AG04449 (cell line): ENCODE data around the gene OSGIN1.
"Not testable (repeated sequence)": the region's sequence is repeated elsewhere in the genome, so short reads cannot be mapped to it uniquely, and the experiment has no call there.

Experiments used
- CTCF ChIA-PET: fragments of 350-600 bp; formaldehyde crosslinking; extraction: SDS; loops from one replicate; lab custom pipeline; 2021; ENCODE audit warnings: antibody characterized with exemption; lab: Yijun Ruan, JAX
- POLR2A ChIA-PET: fragments of 400-600, 350-600 bp; formaldehyde crosslinking; extraction: SDS; loops from one replicate; lab custom pipeline; 2020; ENCODE audit warnings: antibody characterized with exemption, inconsistent platforms; lab: Yijun Ruan, JAX
- DNase-seq: peaks from one replicate; pipeline ENCODE4 v3.0.0-alpha.2; 2010; ENCODE audit warnings: low read depth, low spot score
- H3K4me3 ChIP-seq: 2 replicates; pipeline ENCODE4 v1.5.1; 2011; ENCODE audit warnings: low read depth, mild to moderate bottlenecking, control low read depth, low read length
- CTCF ChIP-seq: IDR thresholded peaks from one replicate; pipeline ENCODE4 v1.5.1; 2011; ENCODE audit warnings: mild to moderate bottlenecking, moderate library complexity, low read length, control low read depth, inconsistent platforms; ENCODE audit not compliant: insufficient read depth; ENCODE audit errors: missing control alignments

The OSGIN1 gene

GRCh38 chr16:83937922-83938885 is 14.8 kb upstream of the OSGIN1 start:
- ChIA-PET POLR2A (interaction anchor here (0.6 kb wide), 1 partner anchor 102 kb away, joined by 3 read pairs; no protein-coding TSS in a partner anchor), CTCF (interaction anchor here (0.6 to 6.0 kb wide), 4 partner anchors 11 to 126 kb away, joined by 3 to 60 read pairs (median 4); partner anchors contain the start of gene OSGIN1)

GRCh38 chr16:83939266-83939855 is 13.7 kb upstream of the OSGIN1 start:
- DNase-seq, result no peak
- no peak for TF ChIP-seq CTCF
- H3K4me3 ChIP-seq, result no peak overlapping the region
- CTCF ChIA-PET, result interaction anchor here (0.6 to 6.0 kb wide), 4 partner anchors 12 to 127 kb away, joined by 3 to 60 read pairs (median 4); no protein-coding TSS in a partner anchor
- POLR2A ChIA-PET, result no interaction called here

More at GRCh38 chr16:83937922-83938885, 14.8 kb upstream of the OSGIN1 start:
- no peak for TF ChIP-seq CTCF
- no peak for DNase-seq
- no peak overlapping the region for H3K4me3 ChIP-seq

GRCh38 chr16:83940119-83940518 is 12.9 kb upstream of the OSGIN1 start:
- no peak for TF ChIP-seq CTCF
- H3K4me3 ChIP-seq, result no peak overlapping the region
- ChIA-PET POLR2A (no interaction called here), CTCF (interaction anchor here (1.4 to 6.0 kb wide), 2 partner anchors 13 to 126 kb away, joined by 3 to 60 read pairs; no protein-coding TSS in a partner anchor)
- DNase-seq, result no peak

- no peak for DNase-seq
- POLR2A ChIA-PET, result no interaction called here
- TF ChIP-seq CTCF, result no peak
- CTCF ChIA-PET, result interaction anchor here (1.4 to 1.8 kb wide), 2 partner anchors 13 to 125 kb away, joined by 3 to 7 read pairs; no protein-coding TSS in a partner anchor
- H3K4me3 ChIP-seq, result no peak overlapping the region
Observed at GRCh38 chr16:83940630-83941378, 12.2 kb upstream of the OSGIN1 start.

- H3K4me3 ChIP-seq, DNase-seq, POLR2A ChIA-PET: not testable (repeated sequence)
- CTCF ChIA-PET, result interaction anchor here (1.8 kb wide), 1 partner anchor 12 kb away, joined by 7 read pairs; no protein-coding TSS in a partner anchor
Observed at GRCh38 chr16:83941546-83941945, 11.5 kb upstream of the OSGIN1 start.

GRCh38 chr16:83942074-83942473 is 11.0 kb upstream of the OSGIN1 start:
- H3K4me3 ChIP-seq, result no peak overlapping the region
- CTCF ChIA-PET, result interaction anchor here (1.8 kb wide), 1 partner anchor 12 kb away, joined by 7 read pairs; no protein-coding TSS in a partner anchor
- POLR2A ChIA-PET, result no interaction called here
- no peak for DNase-seq
- TF ChIP-seq CTCF, result no peak
